HG03045 (cell line): ENCODE measurements around the gene FAT1.

ENCODE experiments used
- ATAC-seq: cut with Tn5 transposase; IDR thresholded peaks from one replicate; pipeline ENCODE4 v1.9.1; 2021; ENCODE audit warnings: mild to moderate bottlenecking, moderate library complexity; ENCODE audit not compliant: unreplicated experiment

FAT1 gene

DNA sequence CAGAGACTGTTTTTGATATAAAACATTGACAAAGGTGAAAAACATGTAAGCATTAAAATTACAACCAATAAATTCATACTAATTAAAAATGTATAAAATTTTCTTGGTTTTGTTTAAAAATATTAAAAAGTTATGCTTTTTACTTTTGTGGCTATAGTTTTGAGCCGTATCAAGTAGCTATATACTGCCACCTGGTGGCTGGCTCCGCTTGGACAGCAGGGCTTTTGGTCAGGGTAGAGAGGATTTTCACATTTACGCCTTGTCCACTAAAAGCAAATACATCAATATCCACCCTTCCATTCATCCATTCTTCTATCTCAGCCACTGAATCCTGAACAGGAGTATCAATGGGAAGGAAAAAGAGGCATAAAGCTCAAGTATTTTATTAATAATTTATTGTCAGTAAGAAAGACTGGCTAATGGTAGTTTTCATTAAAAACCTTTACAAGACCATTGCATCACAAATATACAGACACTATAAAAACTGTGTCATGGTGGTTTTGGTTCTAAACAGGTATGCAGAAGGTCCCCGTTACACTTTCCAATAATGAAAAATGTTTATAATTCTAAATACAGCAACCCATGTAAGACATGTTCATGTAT is 136.1 kb downstream of the FAT1 start:
- ATAC-seq = peak; percentile 56

DNA sequence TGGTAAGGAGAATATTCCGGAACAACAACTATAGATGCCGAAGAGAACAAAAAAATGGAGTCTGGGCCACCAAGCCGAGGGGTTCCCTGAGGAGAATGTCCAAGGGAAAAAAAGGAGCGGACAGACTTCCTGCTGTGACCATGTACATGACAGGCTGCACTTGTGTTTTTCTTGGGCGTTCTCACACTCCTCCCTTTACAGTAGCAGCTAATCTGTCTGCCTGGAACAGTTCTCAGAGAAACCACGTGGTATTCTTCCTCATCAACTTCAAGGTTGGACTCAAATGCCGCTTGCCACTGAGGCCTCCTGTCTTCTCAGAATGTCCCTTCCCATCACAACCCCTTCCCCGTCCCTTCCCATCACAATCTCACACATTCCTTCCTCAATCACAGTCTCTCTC is 137.5 kb downstream of the FAT1 start:
- ATAC-seq = no peak

DNA sequence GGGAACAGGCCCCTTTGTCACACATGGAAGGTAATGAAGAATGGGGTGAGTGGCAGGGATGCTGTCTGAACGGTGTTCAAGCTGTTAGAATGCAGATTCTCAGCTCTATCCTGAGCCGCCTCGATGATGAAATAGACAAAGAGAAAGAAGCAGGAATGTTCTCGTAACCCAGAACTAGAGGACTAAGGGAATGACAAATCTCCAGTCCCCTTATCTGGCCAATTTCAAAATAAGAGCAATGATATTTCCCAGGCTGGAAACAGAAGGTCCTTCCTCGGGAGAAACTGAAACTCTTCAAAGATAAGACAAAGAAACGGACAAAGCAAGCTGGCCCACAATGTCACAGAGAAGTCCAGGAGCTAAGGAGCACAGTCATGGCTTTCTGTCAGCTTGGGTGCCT is 138.7 kb downstream of the FAT1 start:
- ATAC-seq = no peak

DNA sequence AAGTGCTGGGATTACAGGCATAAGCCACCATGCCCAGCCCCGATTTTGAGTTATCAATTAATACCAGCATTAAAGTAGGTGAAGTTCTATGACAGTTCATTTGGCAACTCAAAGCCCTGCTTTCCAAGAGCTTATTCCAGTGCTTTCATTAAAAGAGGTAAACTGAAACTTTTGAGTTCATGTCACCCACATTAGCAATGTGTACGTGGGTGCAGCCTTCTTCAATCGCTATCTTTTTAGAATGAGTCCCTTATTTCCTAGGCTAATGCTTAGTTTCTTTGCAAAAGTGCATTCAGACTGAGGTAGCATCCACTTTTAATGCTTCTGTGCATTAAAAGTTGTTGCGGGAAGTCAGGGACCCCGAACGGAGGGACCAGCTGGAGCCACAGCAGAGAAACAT is 142.2 kb downstream of the FAT1 start:
- no peak for ATAC-seq

DNA sequence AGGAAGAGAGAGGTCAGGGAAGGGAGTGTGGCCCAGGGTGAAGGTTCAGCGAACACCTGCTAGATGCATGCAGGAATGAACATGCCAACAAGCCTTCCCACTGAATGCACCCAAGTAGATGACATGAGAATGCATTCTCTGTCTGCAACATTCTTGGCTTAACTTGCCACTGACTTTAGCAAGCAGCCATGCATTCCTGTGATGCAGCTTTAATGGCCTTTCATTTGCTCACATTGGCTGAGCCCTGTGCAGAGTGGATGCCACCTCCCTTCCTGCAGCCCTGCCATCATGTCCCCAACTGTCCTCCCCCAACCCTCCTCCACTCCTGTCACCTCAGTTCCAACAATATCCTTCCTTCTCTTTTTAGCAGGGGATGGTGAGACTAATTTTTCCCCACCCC is 143.0 kb downstream of the FAT1 start:
- ATAC-seq = no peak

DNA sequence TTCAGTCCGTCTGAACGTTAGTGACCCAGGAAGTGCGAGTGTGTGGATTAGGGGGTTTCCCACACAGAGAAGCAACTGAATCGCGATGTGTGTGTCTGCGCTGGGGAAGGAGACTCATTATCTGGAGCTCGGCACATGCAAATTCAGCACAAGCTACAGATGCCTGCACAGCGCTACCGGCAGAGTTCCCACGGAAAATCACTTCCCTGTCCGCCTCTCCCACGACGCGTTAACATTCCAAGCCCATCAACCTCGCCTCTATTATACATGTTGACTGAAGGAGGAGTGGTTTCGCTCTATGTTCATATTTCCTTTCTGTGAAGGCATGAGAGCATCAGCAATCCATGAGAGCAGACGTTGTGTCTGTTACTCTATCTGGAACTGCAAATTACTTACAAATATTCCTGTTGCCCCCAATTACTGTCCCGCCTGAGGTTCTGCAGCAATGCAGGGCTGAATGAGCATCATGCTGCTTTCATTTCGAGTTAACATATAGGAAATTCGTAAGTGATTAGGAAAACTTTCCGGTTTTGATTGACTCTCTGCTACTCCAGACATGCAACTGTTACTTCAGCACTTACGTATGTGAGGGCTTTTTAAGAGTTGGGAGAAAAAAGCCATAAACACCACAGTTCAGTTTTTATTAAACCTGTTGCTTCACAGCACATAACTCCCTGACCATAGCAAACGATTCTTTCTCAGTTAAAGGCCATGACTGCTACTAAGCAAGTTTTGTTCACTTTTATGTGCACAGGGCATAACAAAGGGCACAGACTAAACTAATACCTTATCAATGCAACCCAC is 153.3 kb downstream of the FAT1 start:
- ATAC-seq = no peak

DNA sequence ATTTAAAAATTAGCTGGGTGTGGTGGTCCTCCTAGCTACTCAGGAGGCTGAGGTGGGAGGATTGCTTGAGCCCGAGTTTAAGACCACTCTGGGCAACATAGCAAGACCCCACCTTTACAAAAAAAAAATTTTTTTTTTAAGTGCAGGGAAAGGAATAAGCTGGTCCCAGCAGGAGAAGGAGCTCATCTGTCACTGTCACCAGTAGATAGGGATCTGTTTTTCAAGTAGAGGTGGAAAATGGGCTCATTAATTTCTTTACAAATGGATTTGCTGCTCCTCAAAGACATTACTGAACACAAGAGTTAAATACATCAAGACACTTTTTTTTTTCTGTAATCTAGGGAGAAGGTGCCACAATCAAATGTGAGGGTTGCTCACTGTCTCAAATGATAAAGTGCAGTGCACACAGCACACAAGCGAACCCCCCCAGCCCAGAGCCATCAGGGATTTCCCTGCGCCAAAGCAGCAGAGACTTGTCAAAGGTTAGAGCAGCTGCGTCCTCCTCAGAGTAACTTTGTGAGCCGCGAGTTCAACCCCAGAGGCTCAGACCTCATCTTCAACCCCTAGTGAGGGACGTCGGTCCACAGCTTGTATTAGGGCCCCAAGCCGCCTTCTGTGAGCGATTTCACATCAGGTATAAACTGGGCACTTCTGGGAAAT is 154.0 kb downstream of the FAT1 start:
- no peak for ATAC-seq

DNA sequence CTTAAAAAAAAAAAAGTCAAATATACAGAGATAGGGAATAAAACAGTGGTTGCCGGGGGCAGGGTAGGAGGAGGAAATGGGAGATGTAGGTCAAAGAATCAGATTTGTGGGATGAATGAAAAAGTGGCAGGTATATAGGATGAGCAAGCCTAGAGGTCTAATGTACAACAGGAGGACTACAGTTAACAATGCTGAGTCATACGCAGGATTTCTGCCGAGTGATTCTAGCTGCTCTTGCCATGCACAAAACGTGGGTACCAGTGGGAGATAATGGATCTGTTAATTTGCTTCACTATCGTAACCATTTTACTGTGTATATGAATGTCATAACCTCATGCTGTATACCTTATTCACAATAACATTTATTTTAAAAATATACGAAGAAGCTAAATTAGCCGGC is 157.6 kb downstream of the FAT1 start:
- no peak for ATAC-seq

DNA sequence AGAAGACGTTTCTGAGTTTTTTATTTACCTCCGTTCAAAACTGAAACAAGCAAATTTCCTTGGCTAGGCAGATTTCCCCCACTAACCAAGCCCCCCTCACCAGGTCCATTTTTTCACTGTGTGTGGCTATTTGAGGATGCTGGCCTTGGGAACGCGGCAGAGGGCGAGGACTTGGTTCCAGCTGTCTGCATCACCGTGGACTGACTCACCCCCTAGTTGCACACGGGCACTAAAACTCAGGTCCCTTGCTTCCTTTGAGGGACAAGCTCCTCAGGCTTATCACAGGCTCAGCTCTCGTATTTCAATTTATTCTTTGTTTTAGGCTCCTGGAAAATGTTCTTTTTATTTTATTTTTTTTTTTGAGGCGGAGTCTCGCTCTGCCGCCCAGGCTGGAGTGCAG is 159.9 kb downstream of the FAT1 start:
- ATAC-seq = no peak

DNA sequence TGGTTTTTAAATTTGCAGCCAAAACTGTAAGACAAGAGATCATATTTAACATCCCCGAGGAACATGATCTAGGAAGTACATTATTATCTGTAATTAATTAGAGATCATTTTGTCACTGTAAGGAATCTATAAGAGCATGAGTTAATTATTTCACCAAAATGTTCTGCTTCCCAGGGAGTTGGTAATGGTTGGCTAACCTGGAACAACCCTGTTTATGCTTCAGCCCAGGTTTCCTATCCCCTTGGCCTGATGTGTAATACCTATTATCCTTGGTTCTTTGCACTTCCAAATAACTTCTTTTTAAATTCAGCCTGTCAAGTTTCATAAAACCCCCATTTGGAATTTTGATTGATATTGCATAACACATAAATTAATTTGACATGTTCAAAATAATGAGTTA is 161.9 kb downstream of the FAT1 start:
- no peak for ATAC-seq

DNA sequence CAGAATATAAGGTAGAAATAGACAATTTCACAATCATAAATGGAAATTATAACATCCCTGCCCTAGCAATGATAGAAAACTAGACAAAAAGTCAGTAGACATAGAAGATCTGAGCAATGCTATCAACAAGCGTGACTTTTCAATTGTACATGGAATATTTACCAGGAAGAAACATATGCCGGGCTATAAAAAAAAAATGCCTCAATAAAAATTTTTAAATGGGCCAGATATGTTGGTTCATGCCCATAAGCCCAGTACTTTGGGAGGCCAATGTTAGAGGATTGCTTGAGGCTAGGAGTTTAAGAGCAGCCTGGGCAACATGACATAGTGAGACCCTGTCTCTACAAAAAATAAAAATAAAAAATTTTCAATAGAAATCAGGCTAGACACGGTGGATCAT is 163.0 kb downstream of the FAT1 start:
- no peak for ATAC-seq

DNA sequence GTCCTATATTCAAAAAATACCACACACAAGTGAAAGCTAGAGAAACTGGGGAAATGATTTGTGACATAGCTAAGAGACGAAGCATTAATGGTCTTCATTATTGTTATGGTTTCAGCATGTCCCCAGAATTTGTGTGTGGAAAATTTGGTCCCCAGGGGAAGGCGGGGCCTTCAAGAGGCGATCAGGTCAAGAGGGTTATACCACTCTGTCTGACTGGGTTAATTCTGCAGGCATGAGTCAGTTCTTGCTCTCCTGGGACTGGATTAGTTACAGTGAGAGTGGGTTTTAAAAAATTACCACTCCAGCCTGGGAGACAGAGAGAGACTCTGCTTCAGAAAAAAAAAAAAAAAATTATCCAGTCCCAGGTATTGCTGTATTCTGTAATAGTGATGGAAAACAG is 166.2 kb downstream of the FAT1 start:
- no peak for ATAC-seq

DNA sequence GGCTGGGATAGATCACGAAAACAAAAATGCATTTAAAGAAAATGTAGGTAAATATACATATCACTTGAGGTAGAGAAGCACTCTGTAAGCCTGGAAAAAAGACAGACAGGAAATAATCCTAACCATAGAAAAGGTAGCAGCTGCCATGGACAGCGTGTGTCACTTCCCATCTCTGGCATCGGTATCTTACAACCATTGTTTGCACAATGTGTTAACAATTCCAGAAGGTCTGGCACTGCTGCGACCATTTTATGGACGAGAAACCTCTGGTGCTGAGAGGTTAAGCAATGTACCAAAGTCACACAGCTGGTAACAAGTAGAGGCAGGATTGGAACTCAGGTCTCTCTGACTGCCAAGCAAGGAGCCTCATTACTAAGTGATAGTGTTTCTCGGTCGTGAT is 166.6 kb downstream of the FAT1 start:
- ATAC-seq = no peak

DNA sequence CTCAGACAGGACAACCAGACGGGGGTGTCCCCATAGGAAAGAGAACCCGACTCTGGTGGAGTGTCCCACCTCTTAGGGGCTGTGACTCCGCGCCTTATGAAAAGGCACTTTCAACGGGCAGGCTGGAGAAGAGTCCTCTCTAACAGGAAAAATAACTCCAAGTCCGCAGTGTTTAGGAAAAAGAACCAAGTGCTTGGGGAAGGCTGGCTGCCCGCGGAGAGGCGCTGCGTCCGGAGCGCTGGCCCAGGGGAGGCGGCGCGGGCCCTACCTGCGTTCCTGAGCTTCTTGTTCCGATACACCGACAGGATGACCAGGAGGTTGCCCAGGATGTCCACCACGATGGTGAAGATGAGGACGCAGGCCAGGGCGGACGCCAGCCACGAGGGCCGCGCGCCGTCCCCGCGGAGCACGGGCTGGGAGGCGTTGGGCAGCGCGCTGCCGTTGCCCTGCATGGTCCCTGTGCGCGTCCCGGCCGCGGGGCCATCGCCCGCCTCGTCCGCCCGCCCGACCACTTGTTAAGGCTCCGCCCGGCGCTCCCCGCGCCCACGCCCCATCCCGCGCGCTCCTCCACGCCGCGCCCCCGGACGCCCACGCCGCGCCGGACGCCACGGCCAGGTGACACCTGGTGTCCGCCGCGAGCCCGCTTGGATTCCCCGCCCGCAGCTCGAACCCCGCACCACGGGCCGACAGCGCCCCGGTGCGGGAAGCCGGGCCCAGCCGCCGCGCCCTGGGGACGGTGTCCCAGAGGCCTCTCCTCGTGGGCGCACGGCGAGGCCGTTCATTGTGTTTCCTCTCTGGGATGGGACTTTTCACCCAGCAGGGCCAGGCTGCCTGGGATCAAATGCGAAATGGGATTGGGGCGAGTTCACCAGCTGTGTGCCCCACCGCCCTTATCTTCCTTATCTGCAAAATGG is 168.5 kb downstream of the FAT1 start, which contains the start of gene MTNR1A:
MTNR1A (minus strand) TSS at position 654 of the 914 bp plus-strand sequence; CDS start at position 452, 202 bp downstream.
- no peak for ATAC-seq

DNA sequence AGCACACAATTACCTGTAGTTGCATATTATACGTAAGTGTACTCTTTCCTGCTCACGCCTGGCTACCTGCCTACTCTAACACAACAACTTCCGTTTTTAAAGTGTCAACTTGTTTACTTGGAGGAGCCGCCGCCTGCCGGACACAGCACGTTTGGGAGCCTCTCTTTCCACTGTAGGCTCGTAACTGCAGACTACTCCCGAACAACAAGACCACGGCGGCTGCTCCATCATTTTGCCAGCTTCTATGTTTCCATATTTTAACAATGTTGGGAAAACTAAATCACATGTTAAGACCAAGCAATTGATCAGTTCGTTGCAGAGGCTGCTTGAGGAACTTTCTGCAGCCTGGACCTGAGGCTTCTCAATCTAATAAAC is 169.1 kb downstream of the FAT1 start:
- ATAC-seq = no peak

DNA sequence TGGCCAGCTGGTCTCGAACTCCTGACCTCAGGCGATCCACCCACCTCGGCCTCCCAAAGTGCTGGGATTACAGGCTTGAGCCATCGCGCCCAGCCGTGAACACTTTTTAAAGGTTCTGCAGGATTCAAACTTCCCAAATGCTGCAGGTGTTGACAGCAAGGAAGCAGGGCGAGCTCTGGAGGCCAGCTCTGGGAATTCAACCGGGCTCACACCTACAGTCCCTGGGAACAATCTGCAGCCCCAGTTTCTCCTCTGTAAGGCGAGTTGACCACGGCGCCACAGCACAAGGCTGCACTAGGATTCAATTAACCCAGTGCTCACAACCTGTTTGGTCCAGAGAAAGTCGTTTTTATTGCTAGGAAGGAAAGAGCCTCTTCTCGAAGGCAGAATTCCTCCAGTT is 169.9 kb downstream of the FAT1 start:
- ATAC-seq = no peak

DNA sequence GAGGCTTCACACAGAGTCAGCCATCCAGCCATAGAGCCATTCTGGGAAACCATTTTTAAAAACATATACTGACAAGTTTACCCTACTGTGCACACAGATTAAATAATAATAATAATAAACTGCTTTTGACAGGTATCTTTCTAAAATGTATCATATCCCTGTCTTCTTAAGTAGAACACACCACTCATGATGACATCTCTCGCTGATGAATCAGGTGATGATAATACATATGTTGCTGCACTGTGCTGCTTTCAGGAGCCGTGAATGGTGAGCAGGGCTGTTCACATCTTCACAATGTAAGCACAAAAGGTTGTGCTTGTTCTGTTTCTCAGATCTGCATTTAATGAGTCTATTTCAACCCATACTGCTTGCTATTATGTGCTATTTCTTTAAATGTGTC is 171.8 kb downstream of the FAT1 start:
- ATAC-seq = no peak

DNA sequence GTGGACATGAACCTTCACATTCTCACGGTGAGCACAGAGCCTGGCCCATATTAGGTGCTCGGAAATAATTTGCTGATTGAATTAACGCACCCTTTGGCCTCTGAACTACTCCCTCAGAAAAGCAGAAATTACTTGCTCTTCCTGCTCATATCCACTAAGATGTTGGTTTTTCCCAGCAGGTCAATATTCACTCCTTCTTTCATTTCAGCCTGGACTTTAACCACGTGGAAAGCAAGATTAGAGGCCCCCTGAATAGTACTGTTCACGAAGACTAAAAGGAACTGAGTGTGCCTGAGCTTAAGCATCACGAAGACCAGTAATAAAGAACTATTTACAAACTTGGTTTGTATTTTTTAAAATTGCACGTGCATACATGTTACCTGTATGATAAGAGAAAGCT is 178.2 kb downstream of the FAT1 start:
- ATAC-seq = no peak

DNA sequence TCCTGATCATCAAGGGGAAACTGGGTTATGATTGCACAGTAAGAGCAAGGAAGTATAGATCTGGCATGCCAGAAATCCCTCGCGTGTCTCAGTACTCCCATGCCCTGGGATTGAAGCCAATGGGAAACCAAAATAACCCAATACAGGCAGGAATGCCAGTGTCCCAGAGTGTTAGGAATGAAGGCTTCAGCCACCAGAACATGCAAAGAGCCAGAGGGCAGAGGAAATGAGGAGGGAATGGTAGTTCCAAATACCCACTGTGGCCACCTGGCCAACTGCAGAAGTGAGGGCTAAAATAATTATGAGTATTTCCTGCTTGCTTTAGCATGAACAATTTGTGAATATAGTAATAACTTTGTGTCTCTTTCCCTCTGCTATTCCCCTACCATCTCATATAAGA is 180.4 kb downstream of the FAT1 start:
- ATAC-seq = no peak

DNA sequence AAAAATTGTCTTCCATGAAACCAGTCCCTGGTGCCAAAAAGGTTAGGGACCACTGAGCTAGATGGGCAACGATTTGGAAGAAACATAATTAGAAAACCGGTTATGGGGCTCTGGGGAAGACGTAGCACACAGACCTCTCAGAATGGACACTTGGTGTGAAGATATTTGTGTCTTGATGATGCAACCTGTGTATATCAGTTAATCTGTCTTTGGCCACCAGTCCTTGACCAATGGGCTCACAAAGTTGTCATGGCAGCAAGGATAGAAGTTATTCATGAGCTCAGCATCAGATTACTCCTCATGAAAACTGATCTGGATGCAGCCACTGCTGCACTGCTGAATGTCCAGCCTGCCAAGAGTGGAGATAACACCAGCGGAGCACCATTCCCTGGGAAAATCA is 181.9 kb downstream of the FAT1 start:
- no peak for ATAC-seq

DNA sequence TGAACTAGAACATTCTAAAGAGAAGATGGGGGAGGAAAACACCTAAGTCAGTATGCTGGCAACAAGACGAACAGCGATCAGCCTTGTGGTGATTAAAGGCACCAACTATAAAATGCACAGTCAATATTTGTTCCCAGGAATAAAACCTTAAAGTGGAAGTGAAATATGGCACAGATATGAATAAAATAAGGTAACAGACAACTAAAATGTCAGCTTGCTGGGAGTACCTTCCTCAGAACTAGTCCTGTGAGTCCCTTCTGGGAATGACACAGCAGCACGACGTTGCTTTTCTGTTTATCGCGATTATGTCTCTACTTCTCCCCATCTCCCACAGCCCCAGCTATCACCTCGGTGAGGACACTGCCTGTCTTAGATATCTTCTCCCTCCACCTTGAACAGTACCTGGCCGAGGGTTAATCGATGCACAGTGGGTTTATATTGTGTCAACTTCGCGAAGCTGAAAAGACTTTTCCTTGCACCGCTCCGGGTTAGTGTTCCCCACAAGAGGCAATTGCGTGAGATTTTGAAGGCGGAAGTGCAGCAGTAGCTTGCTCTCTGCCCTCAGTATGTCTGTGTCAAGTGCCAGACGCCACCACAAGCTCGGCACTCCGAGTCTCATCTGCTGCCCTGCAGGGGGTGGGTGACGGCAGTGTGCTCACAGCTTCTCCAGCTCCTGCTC is 185.7 kb downstream of the FAT1 start:
- no peak for ATAC-seq
